Endothelial cell of umbilical vein (primary cell): ENCODE measurements around the gene MFGE8. TPM values are rescaled to one million over a fixed set of nuclear protein-coding genes. Genes with fewer than 3 reads are reported as not detected.
"Not testable (repeated sequence)": the region's sequence is repeated elsewhere in the genome, so short reads cannot be mapped to it uniquely, and the experiment has no call there.

ENCODE experiments used
- BruUV-seq: library from RNA; stranded (reverse); fragments of 400-500 nt; replicated peaks from 2 replicates; lab custom pipeline; 2021; lab: Mats Ljungman, UMichigan
- CTCF ChIA-PET: fragments of 300-600, 350-600 bp; sonication (Branson Sonifier 250); formaldehyde crosslinking; loops from one replicate; lab custom pipeline; 2021; ENCODE audit warnings: antibody characterized with exemption, inconsistent platforms; lab: Charles Lee
- POLR2A ChIA-PET: fragments of 300-600, 350-600 bp; sonication (Branson Sonifier 250); formaldehyde crosslinking; loops from one replicate; lab custom pipeline; 2021; ENCODE audit warnings: antibody characterized with exemption, inconsistent platforms; lab: Charles Lee
- DNase-seq: peaks from one replicate; pipeline ENCODE4 v3.0.0-alpha.2; 2011; ENCODE audit warnings: low read depth, low spot score
- FAIRE-seq: peaks from 2 replicates; lab custom pipeline; 2011; peaks lifted over from hg19 to GRCh38; lab: Jason Lieb, UNC
- H2AFZ ChIP-seq: 2 replicates; pipeline ENCODE4 v1.6.0; 2012; ENCODE audit warnings: low read depth, low read length, control low read depth, inconsistent platforms
- H3K27ac ChIP-seq: 2 replicates; pipeline ENCODE4 v1.5.1; 2011; ENCODE audit warnings: low read depth, mild to moderate bottlenecking, control low read depth, low read length, moderate library complexity; ENCODE audit not compliant: insufficient read depth
- H3K27me3 ChIP-seq, 2 experiments: 2 replicates each; pipeline versions ENCODE4 v1.6.0 to v1.6.1; 2011; ENCODE audit warnings: low read length in 2 of 2, mixed read lengths in 1 of 2; ENCODE audit not compliant: control insufficient read depth in 2 of 2, insufficient read depth in 2 of 2
- H3K36me3 ChIP-seq, 2 experiments: 2 replicates in 1 of 2; 3 replicates in 1 of 2; pipeline ENCODE4 v1.5.1; 2011; ENCODE audit warnings: low read length in 2 of 2, mild to moderate bottlenecking in 1 of 2, moderate library complexity in 1 of 2; ENCODE audit not compliant: control insufficient read depth in 2 of 2, insufficient read depth in 2 of 2; ENCODE audit errors: extremely low read depth in 1 of 2
- H3K4me1 ChIP-seq: 3 replicates; pipeline ENCODE4 v1.5.1; 2011; ENCODE audit warnings: mild to moderate bottlenecking, low read length; ENCODE audit not compliant: control insufficient read depth, insufficient read depth; ENCODE audit errors: extremely low read depth
- H3K4me2 ChIP-seq: 2 replicates; pipeline ENCODE4 v1.6.1; 2011; ENCODE audit warnings: low read length, control low read depth, mixed read lengths; ENCODE audit not compliant: insufficient read depth
- H3K4me3 ChIP-seq, 3 experiments: fragments of 200-600 bp in 1 of 3; sonication (generic), shearing (Covaris generic) in 1 of 3; replicated peaks in 1 of 3; 2 replicates each; pipeline ENCODE4 v1.5.1; 2011 to 2016; ENCODE audit warnings: control low read depth in 3 of 3, low read length in 3 of 3, mild to moderate bottlenecking in 2 of 3, inconsistent platforms in 1 of 3, low read depth in 1 of 3, moderate library complexity in 1 of 3; ENCODE audit not compliant: insufficient read depth in 1 of 3
- H3K79me2 ChIP-seq: 2 replicates; pipeline ENCODE4 v1.6.0; 2012; ENCODE audit warnings: low read length, inconsistent platforms; ENCODE audit not compliant: control insufficient read depth, insufficient read depth
- H3K9ac ChIP-seq: replicated peaks from 2 replicates; pipeline ENCODE3; 2011; ENCODE audit warnings: low read length, control low read depth; ENCODE audit not compliant: insufficient read depth; ENCODE audit errors: extremely low read depth
- H3K9me1 ChIP-seq: replicated peaks from 3 replicates; pipeline ENCODE4 v1.6.0; 2011; ENCODE audit warnings: mild to moderate bottlenecking, low read length; ENCODE audit not compliant: control insufficient read depth, insufficient read depth; ENCODE audit errors: extremely low read depth
- H3K9me3 ChIP-seq: replicated peaks from 2 replicates; pipeline ENCODE4 v1.5.1; 2012; ENCODE audit warnings: low read length, inconsistent platforms; ENCODE audit not compliant: control insufficient read depth, insufficient read depth
- H4K20me1 ChIP-seq: replicated peaks from 2 replicates; pipeline ENCODE3; 2011; ENCODE audit warnings: mild to moderate bottlenecking, low read length; ENCODE audit not compliant: control insufficient read depth, insufficient read depth; ENCODE audit errors: extremely low read depth
- EZH2 ChIP-seq: IDR thresholded peaks from 2 replicates; pipeline ENCODE4 v1.6.1; 2012; ENCODE audit warnings: borderline replicate concordance, low read depth, mild to moderate bottlenecking, moderate library complexity, low read length, inconsistent platforms; ENCODE audit not compliant: severe bottlenecking
- FOS ChIP-seq: IDR thresholded peaks from 2 replicates; pipeline ENCODE4 v1.6.1; 2011; ENCODE audit warnings: mild to moderate bottlenecking, low read length, moderate library complexity, borderline replicate concordance; ENCODE audit not compliant: insufficient read depth
- GATA2 ChIP-seq: IDR thresholded peaks from 2 replicates; pipeline ENCODE4 v1.7.0; 2011; ENCODE audit warnings: low read depth, mild to moderate bottlenecking, moderate library complexity, mixed read lengths, low read length; ENCODE audit not compliant: insufficient read length, insufficient read depth
- JUN ChIP-seq: IDR thresholded peaks from 2 replicates; pipeline ENCODE4 v1.6.1; 2011; ENCODE audit warnings: borderline replicate concordance, low read depth; ENCODE audit not compliant: insufficient read length, insufficient read depth
- MAX ChIP-seq: IDR thresholded peaks from 2 replicates; pipeline ENCODE4 v1.6.1; 2011; ENCODE audit not compliant: insufficient read depth, insufficient read length
- MYC ChIP-seq: IDR thresholded peaks from one replicate; pipeline ENCODE4 v1.6.1; 2011; ENCODE audit warnings: mild to moderate bottlenecking, low read depth, low read length
- POLR2A ChIP-seq: IDR thresholded peaks from 2 replicates; pipeline ENCODE4 v1.6.1; 2012; ENCODE audit warnings: low read depth, mild to moderate bottlenecking, control low read depth, low read length
- POLR2AphosphoS5 ChIP-seq: IDR thresholded peaks from 2 replicates; pipeline ENCODE4 v1.6.1; 2012; ENCODE audit warnings: low read depth, mild to moderate bottlenecking, control low read depth, low read length, moderate library complexity; ENCODE audit not compliant: insufficient read depth
- dilution Hi-C: fragments of 300-500 bp; cut with MboI; formaldehyde crosslinking; loops from one replicate; pipeline ENCODE4 v1.15.0; 2019; ENCODE audit warnings: low sequenced_read_pairs; ENCODE audit not compliant: extremely low pct_ligation_motif_present
- intact Hi-C: fragments of 100-400 bp; cut with micrococcal nuclease; formaldehyde crosslinking; loops from one replicate; pipeline ENCODE4 v1.10.0; 2022
- polyA plus RNA-seq, 4 experiments: library from polyadenylated mRNA; depleted of rRNA in 3 of 4; stranded (reverse) in 3 of 4; unstranded in 1 of 4; fragments of >200 nt; gene quantifications; 2 replicates each; pipeline versions ENCODE4 v1.2.1 to v1.2.3, GENCODE V29; 2011 to 2012; ENCODE audit warnings: missing spikeins in 1 of 4
- total RNA-seq: library from RNA; stranded (reverse); gene quantifications from 2 replicates; pipeline ENCODE4 v1.2.3, GENCODE V29; 2021
- TF ChIP-seq, protein P1 (sequence below), 2 donors: IDR thresholded peaks; 1 replicate in 1 of 2; 2 replicates in 1 of 2; pipeline ENCODE4 v1.5.1; 2011; ENCODE audit warnings: low read length in 2 of 2, mild to moderate bottlenecking in 2 of 2, moderate library complexity in 2 of 2, control low read depth in 1 of 2, inconsistent platforms in 1 of 2, low read depth in 1 of 2; ENCODE audit not compliant: insufficient read depth in 1 of 2; ENCODE audit errors: extremely low read depth in 1 of 2

The MFGE8 gene
- total and polyA plus RNA-seq, 2 donors (not counting 3 experiments of a cell fraction or from before 2014, with no cell fraction given) = 108 to 117 TPM

DNA sequence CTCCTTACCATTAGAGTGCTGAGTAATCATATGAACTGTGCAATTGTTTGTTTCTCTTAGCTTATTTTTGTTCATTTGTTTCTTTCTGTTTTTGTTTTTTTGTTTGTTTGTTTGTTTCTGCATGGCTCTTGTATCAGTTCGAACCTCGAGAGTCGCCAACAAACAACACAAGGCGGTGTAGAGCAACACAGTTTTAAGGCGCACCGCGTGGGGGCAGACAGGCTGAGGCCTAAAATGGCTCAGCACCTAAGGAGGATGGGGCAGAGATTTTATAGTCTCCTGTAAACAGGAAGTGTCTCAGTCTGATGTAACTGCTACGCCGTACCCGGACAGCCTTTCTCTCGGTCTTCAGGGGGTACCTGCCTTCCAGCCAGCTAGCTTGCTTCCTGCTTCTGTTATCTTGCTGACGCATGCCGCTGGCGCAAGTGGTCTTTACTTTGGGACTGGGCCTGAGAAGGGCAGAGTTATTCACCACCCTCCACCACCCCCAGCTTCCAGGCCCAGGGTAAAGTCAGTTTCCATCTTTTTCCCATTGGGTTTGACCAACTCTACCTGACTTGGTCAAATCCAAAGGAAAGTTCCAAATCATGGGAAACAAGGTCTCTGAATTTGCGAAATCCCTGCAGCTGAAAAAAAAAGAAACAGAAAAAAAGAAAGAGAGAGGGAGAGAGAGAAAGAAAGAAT lies 25.8 kb upstream of the MFGE8 start:
- Histone ChIP-seq H4K20me1 (no peaks in the 10 kb centered on the region), H2AFZ (peak overlapping the region; percentile 83), H3K27me3 (no peaks in the 10 kb centered on the region), H3K4me1 (no peaks in the 10 kb centered on the region), H3K79me2 (no peaks in the 10 kb centered on the region), H3K9ac (no peak overlapping the region), H3K4me3 (no peak overlapping the region), H3K9me3 (no peaks in the 10 kb centered on the region), H3K27ac (no peak overlapping the region), H3K4me2 (no peak overlapping the region), H3K36me3 (no peaks in the 10 kb centered on the region), H3K9me1 (no peaks in the 10 kb centered on the region)
- dilution Hi-C loops (no loop called here), intact Hi-C loops (no loop called here)
- no TSS peak for BruUV-seq
- POLR2A ChIA-PET = no interaction called here
- CTCF ChIA-PET = interaction anchor here (1.0 to 1.5 kb wide), 3 partner anchors 13 to 34 kb away, joined by 3 to 4 read pairs (median 4); no protein-coding TSS in a partner anchor
- TF ChIP-seq FOS (no peak), GATA2 (no peak), POLR2A (no peak), EZH2 (no peak), MYC (no peak), POLR2AphosphoS5 (no peak), JUN (no peak), MAX (no peak)
- TF ChIP-seq, protein P1, sequence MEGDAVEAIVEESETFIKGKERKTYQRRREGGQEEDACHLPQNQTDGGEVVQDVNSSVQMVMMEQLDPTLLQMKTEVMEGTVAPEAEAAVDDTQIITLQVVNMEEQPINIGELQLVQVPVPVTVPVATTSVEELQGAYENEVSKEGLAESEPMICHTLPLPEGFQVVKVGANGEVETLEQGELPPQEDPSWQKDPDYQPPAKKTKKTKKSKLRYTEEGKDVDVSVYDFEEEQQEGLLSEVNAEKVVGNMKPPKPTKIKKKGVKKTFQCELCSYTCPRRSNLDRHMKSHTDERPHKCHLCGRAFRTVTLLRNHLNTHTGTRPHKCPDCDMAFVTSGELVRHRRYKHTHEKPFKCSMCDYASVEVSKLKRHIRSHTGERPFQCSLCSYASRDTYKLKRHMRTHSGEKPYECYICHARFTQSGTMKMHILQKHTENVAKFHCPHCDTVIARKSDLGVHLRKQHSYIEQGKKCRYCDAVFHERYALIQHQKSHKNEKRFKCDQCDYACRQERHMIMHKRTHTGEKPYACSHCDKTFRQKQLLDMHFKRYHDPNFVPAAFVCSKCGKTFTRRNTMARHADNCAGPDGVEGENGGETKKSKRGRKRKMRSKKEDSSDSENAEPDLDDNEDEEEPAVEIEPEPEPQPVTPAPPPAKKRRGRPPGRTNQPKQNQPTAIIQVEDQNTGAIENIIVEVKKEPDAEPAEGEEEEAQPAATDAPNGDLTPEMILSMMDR (IDR thresholded peaks at IDR 0.05; ENCODE audit: extremely low read depth in 1 of 2, insufficient read depth in 1 of 2, low read depth in 1 of 2, low read length in 2 of 2) = no peak
- FAIRE-seq = no peak
- peak; percentile 11 for DNase-seq

DNA sequence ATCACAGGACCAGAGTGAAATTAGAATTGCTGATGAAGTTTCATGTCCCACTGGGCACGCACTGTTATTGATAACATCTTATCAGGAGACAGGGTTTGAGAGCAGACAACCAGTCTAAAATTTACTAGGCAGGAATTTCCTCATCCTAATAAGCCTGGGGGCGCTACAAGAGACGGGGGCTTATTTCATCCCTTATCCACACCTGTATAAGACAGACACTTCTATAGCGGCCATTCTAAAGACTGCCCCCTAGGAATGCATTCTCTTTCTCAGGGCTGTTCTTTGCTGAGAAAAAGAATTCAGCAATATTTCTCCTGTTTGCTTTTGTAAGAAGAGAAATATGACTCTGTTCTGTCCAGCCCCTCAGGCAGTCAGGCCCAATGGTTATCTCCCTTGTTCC lies 21.3 kb upstream of the MFGE8 start:
- H3K9ac ChIP-seq, H3K36me3 ChIP-seq, CTCF ChIA-PET, H3K27me3 ChIP-seq, DNase-seq, BruUV-seq, H3K27ac ChIP-seq, H3K9me1 ChIP-seq, H3K4me1 ChIP-seq, H3K9me3 ChIP-seq, H2AFZ ChIP-seq, intact Hi-C loops, H3K4me3 ChIP-seq, H3K4me2 ChIP-seq, dilution Hi-C loops, H4K20me1 ChIP-seq, POLR2A ChIA-PET, H3K79me2 ChIP-seq, FAIRE-seq: not testable (repeated sequence)
